Measurements from ENCODE around the gene PAX4.

PAX4 gene

DNA sequence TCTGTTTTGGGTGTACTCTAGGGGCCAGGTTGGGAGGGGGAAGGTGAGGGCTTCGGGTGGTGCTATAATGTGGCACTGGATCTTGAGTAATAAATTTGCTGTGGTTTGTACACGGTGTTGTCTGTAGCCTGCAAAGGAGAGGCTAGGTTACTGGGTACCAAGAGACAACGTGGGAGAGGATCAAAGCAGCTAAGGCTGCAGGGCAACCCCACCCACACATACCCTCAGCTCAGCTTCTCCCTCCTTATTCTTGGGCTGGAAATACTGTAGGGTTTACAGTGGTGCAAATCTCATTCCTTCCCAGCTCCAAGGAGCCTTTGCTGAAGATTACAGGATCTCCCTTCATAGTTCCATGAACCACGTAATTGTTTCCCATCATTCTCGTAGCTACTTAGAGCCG is 26.4 kb downstream of the PAX4 start:
- H3K27ac ChIP-seq (replicated peaks): no peak overlapping the region
- no peak for TF ChIP-seq SPI1 (IDR thresholded peaks at IDR 0.05; ENCODE audit: borderline replicate concordance, low read depth)
- TF ChIP-seq POLR2AphosphoS5 (IDR thresholded peaks at IDR 0.05; ENCODE audit: low read depth): no peak
- TF ChIP-seq, protein P1, sequence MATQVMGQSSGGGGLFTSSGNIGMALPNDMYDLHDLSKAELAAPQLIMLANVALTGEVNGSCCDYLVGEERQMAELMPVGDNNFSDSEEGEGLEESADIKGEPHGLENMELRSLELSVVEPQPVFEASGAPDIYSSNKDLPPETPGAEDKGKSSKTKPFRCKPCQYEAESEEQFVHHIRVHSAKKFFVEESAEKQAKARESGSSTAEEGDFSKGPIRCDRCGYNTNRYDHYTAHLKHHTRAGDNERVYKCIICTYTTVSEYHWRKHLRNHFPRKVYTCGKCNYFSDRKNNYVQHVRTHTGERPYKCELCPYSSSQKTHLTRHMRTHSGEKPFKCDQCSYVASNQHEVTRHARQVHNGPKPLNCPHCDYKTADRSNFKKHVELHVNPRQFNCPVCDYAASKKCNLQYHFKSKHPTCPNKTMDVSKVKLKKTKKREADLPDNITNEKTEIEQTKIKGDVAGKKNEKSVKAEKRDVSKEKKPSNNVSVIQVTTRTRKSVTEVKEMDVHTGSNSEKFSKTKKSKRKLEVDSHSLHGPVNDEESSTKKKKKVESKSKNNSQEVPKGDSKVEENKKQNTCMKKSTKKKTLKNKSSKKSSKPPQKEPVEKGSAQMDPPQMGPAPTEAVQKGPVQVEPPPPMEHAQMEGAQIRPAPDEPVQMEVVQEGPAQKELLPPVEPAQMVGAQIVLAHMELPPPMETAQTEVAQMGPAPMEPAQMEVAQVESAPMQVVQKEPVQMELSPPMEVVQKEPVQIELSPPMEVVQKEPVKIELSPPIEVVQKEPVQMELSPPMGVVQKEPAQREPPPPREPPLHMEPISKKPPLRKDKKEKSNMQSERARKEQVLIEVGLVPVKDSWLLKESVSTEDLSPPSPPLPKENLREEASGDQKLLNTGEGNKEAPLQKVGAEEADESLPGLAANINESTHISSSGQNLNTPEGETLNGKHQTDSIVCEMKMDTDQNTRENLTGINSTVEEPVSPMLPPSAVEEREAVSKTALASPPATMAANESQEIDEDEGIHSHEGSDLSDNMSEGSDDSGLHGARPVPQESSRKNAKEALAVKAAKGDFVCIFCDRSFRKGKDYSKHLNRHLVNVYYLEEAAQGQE (IDR thresholded peaks at IDR 0.05; ENCODE audit: insufficient replicate concordance, low read depth): no peak
- TF ChIP-seq GABPA (IDR thresholded peaks at IDR 0.05; ENCODE audit: low read depth): no peak
- no peak for TF ChIP-seq CTCF (IDR thresholded peaks at IDR 0.05; ENCODE audit: insufficient read depth, low read length)
- no peaks in the 10 kb centered on the region for H3K27me3 ChIP-seq (ENCODE audit: insufficient read depth, poor library complexity, severe bottlenecking)

DNA sequence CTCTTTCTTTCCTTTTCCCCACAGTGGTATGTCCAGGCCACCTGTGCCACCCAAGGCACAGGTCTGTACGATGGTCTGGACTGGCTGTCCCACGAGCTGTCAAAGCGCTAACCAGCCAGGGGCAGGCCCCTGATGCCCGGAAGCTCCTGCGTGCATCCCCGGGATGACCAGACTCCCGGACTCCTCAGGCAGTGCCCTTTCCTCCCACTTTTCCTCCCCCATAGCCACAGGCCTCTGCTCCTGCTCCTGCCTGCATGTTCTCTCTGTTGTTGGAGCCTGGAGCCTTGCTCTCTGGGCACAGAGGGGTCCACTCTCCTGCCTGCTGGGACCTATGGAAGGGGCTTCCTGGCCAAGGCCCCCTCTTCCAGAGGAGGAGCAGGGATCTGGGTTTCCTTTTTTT is 26.8 kb downstream of the PAX4 start:
- DNase-seq (ENCODE audit: low read depth in 1 of 2, low spot score in 1 of 2): no peak
- H3K27me3 ChIP-seq (ENCODE audit: insufficient read depth, poor library complexity, severe bottlenecking): no peaks in the 10 kb centered on the region
- no peak overlapping the region for H3K27ac ChIP-seq (replicated peaks)

More for the DNA sequence above, 26.4 kb downstream of the PAX4 start:
- H3K4me3 ChIP-seq (replicated peaks; ENCODE audit: insufficient read depth, low read length): no peak overlapping the region
- no peak for DNase-seq (ENCODE audit: low read depth in 1 of 2, low spot score in 1 of 2)

GRCh38 chr7:127589896-127590295 is 28.0 kb downstream of the PAX4 start:
- no peak for DNase-seq (ENCODE audit: low read depth in 1 of 2, low spot score in 1 of 2)
- Histone ChIP-seq H3K27ac (replicated peaks) (no peak overlapping the region), H3K4me3 (replicated peaks; ENCODE audit: insufficient read depth, low read length) (no peak overlapping the region), H3K27me3 (ENCODE audit: insufficient read depth, poor library complexity, severe bottlenecking) (no peaks in the 10 kb centered on the region)
- TF ChIP-seq, protein P1 (IDR thresholded peaks at IDR 0.05; ENCODE audit: insufficient replicate concordance, low read depth): no peak
- TF ChIP-seq GABPA (IDR thresholded peaks at IDR 0.05; ENCODE audit: low read depth): no peak
- no peak for TF ChIP-seq SPI1 (IDR thresholded peaks at IDR 0.05; ENCODE audit: borderline replicate concordance, low read depth)
- no peak for TF ChIP-seq CTCF (IDR thresholded peaks at IDR 0.05; ENCODE audit: insufficient read depth, low read length)

More for the DNA sequence above, 26.8 kb downstream of the PAX4 start:
- TF ChIP-seq SPI1 (IDR thresholded peaks at IDR 0.05; ENCODE audit: borderline replicate concordance, low read depth): no peak
- TF ChIP-seq GABPA (IDR thresholded peaks at IDR 0.05; ENCODE audit: low read depth): no peak
- no peak for TF ChIP-seq POLR2AphosphoS5 (IDR thresholded peaks at IDR 0.05; ENCODE audit: low read depth)
- TF ChIP-seq, protein P1 (IDR thresholded peaks at IDR 0.05; ENCODE audit: insufficient replicate concordance, low read depth): no peak
- no peak for TF ChIP-seq CTCF (IDR thresholded peaks at IDR 0.05; ENCODE audit: insufficient read depth, low read length)
- H3K4me3 ChIP-seq (replicated peaks; ENCODE audit: insufficient read depth, low read length): no peak overlapping the region
